Psoas muscle (tissue), 8 donors: Measurements from ENCODE around the gene ZNF839. TPM values are rescaled to one million over a fixed set of nuclear protein-coding genes. Genes with fewer than 3 reads are reported as not detected.
"Not testable (repeated sequence)": the region's sequence is repeated elsewhere in the genome, so short reads cannot be mapped to it uniquely, and the experiment has no call there.

Source experiments
- ATAC-seq, 4 donors: fragments of 200-7000 bp; cut with Tn5 transposase; one replicate each; pipeline ENCODE4 v1.9.1; 2020; ENCODE audit warnings: moderate library complexity in 3 of 4, mild to moderate bottlenecking in 2 of 4
- DNase-seq, 2 donors: peaks; one replicate each; pipeline ENCODE4 v3.0.0-alpha.2; 2020
- H3K27ac ChIP-seq: fragments of 200-600 bp; one replicate; pipeline ENCODE4 v1.8.0; 2022
- H3K27me3 ChIP-seq, 3 donors: fragments of 200-600 bp in 1 of 3; one replicate each; pipeline versions ENCODE4 v1.6.1 to v1.8.0; 2013 to 2022; ENCODE audit warnings: low read length in 2 of 3, mild to moderate bottlenecking in 2 of 3, moderate library complexity in 1 of 3; ENCODE audit not compliant: insufficient read depth in 3 of 3
- H3K36me3 ChIP-seq, 2 donors: fragments of 200-600 bp in 1 of 2; one replicate each; pipeline versions ENCODE4 v1.6.1 to v1.8.0; 2013 to 2022; ENCODE audit warnings: low read depth in 1 of 2, mild to moderate bottlenecking in 1 of 2, moderate library complexity in 1 of 2; ENCODE audit not compliant: insufficient read depth in 1 of 2
- H3K4me1 ChIP-seq: fragments of 200-600 bp; one replicate; pipeline ENCODE4 v1.8.0; 2022
- H3K4me3 ChIP-seq: fragments of 200-600 bp; one replicate; pipeline ENCODE4 v1.8.0; 2022; ENCODE audit warnings: mild to moderate bottlenecking
- H3K9me3 ChIP-seq: fragments of 200-600 bp; one replicate; pipeline ENCODE4 v1.8.0; 2022
- WGBS, 3 donors: extraction: QIAGEN DNeasy Blood & Tissue Kit; methylation state at CpG; one replicate each; pipeline versions ENCODE4 v1.1.6 to v1.1.7; 2013; 5-methylcytosine and 5-hydroxymethylcytosine counted together
- intact Hi-C, 2 donors: fragments of 100-400 bp; cut with DNase I; formaldehyde crosslinking; loops; one replicate each; pipeline versions ENCODE4 v1.11.0 to v1.14.2; 2022
- polyA plus RNA-seq, 3 donors: library from polyadenylated mRNA; stranded (reverse); fragments of 200-250 nt; gene quantifications; one replicate each; pipeline ENCODE4 v1.2.3, GENCODE V29; 2013
- total RNA-seq, 4 donors: library from RNA; stranded (reverse); fragmentation: NEBNext Ultra II Directional in 2 of 4; extraction: Animal tissue kit (Norgen Biotek cat#: 25700) in 2 of 4; gene quantifications; one replicate each; pipeline versions ENCODE4 v1.2.1 to v1.2.4, GENCODE V29; 2021 to 2023
- TF ChIP-seq, protein P1 (sequence below): fragments of 200-600 bp; IDR thresholded peaks from one replicate; pipeline ENCODE4 v1.8.0; 2022; ENCODE audit warnings: antibody characterized with exemption
- donor health status: healthy with polysubstance abuse.
- donor health status: DM: no; HTN: no; CAD: no; lungs with moderate emphysema.
- donor health status: Bipolar disorder and iron deficiency.
- donor health status: healthy.
- donor health status: DM: yes; HTN: yes; CAD: no.
- donor health status: DM: no; HTN: no; CAD: no.
- donor health status: DM: no; HTN: no; CAD: no.
- donor health status: DM: yes; HTN: yes; CAD: no.

Gene ZNF839
- total and polyA plus RNA-seq, 7 donors = 4.6 to 18.2 (median 10.0) TPM

DNA sequence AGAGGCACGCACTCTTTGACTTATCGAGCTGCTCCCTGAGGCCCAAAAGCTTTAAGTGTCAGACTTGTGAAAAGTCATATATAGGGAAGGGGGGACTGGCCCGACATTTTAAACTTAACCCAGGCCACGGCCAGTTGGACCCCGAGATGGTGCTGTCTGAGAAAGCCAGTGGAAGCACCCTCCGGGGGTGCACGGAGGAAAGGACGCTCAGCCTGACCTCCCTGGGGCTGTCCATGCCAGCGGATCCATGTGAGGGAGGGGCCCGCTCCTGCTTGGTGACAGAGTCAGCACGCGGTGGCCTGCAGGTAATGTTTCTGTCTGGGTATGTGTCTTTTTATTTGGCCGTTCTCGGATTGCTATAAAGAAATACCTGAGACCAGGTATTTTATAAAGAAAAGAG lies 7.0 kb downstream of the ZNF839 start:
- Histone ChIP-seq H3K36me3 (peaks cover 0 to 29% of the 10 kb centered on the region in 2 donors), H3K9me3 (no peaks in the 10 kb centered on the region), H3K4me1 (peaks cover 6% of the 10 kb centered on the region), H3K27ac (no peak overlapping the region), H3K27me3 (no peaks in the 10 kb centered on the region), H3K4me3 (no peak overlapping the region)
- intact Hi-C loops = no loop called here
- WGBS, 3 donors = 89 to 94% (median 92%) methylated on average over 14 of the region's 14 CpGs
- TF ChIP-seq, protein P1, sequence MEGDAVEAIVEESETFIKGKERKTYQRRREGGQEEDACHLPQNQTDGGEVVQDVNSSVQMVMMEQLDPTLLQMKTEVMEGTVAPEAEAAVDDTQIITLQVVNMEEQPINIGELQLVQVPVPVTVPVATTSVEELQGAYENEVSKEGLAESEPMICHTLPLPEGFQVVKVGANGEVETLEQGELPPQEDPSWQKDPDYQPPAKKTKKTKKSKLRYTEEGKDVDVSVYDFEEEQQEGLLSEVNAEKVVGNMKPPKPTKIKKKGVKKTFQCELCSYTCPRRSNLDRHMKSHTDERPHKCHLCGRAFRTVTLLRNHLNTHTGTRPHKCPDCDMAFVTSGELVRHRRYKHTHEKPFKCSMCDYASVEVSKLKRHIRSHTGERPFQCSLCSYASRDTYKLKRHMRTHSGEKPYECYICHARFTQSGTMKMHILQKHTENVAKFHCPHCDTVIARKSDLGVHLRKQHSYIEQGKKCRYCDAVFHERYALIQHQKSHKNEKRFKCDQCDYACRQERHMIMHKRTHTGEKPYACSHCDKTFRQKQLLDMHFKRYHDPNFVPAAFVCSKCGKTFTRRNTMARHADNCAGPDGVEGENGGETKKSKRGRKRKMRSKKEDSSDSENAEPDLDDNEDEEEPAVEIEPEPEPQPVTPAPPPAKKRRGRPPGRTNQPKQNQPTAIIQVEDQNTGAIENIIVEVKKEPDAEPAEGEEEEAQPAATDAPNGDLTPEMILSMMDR = no peak
- ATAC-seq = no peak
- no peak for DNase-seq

DNA sequence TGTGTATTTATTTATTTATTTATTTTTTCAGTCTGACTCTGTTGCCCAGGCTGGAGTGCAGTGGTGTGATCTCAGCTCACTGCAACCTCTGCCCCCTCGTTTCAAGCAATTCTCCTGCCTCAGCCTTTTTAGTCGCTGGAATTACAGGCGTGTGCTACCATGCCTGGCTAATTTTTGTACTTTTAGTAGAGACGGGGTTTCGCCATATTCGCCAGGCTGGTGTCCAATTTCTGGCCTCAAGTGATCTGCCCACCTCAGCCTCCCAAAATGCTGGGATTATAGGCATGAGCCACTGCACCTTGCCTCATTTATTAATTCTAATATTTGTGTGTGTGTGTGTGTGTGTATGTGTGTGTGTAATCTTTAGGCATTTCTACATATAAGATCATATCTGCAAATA lies 9.8 kb downstream of the ZNF839 start:
- H3K36me3 ChIP-seq = peaks cover 0 to 46% of the 10 kb centered on the region in 2 donors
- H3K4me3 ChIP-seq, H3K27ac ChIP-seq, ATAC-seq, H3K9me3 ChIP-seq, intact Hi-C loops, DNase-seq, H3K4me1 ChIP-seq, H3K27me3 ChIP-seq: not testable (repeated sequence)
- 82 to 91% (median 87%) methylated on average over 6 of the region's 6 CpGs for WGBS, 3 donors

DNA sequence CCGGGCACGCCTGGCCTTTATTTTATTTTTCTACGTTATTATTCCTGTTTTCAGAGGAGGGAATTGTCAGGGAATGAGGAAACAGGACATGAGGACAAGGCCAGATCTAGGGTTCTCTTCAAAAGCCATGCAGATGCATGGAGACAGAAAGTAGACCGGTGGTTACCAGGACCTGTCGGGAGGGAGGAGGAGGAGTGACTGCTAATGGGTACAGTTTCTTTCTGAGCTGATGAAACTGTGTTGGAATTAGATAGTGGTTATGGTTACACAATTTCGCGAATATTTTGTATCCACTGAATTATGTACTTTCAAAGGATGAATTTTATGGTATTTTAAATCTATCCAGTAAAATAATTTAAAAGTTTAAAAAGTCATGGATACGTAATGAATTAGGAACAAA lies 11.3 kb downstream of the ZNF839 start:
- TF ChIP-seq, protein P1 = no peak
- DNase-seq (no peak), ATAC-seq (no peak)
- 91 to 95% (median 92%) methylated on average over 8 of the region's 8 CpGs for WGBS, 3 donors
- no peaks in the 10 kb centered on the region for H3K4me1 ChIP-seq
- H3K4me3 ChIP-seq = no peak overlapping the region
- H3K36me3 ChIP-seq = peaks cover 0 to 55% of the 10 kb centered on the region in 2 donors
- no peaks in the 10 kb centered on the region for H3K9me3 ChIP-seq
- H3K27ac ChIP-seq = no peak overlapping the region
- intact Hi-C loops = no loop called here
- H3K27me3 ChIP-seq = no peaks in the 10 kb centered on the region

DNA sequence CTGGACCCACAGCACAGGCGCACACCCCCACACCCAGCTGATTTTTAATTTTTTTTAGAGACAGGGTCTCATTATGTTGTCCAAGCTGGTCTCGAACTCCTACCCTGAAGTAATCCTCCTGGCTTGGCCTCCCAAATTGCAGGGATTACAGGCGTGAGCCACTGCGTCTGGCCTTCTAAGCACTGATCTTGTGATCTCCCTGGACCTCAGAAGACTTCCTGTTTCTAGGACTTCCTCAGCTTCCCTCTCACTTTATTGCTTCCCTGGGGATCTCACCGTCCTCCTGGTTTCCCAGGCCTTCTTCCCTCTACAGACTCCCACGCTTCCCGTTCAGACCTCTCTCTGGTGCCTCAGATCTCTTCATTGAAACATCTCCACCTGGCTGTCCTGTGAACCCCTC lies 13.8 kb downstream of the ZNF839 start:
- peaks cover 0 to 71% of the 10 kb centered on the region in 2 donors for H3K36me3 ChIP-seq

DNA sequence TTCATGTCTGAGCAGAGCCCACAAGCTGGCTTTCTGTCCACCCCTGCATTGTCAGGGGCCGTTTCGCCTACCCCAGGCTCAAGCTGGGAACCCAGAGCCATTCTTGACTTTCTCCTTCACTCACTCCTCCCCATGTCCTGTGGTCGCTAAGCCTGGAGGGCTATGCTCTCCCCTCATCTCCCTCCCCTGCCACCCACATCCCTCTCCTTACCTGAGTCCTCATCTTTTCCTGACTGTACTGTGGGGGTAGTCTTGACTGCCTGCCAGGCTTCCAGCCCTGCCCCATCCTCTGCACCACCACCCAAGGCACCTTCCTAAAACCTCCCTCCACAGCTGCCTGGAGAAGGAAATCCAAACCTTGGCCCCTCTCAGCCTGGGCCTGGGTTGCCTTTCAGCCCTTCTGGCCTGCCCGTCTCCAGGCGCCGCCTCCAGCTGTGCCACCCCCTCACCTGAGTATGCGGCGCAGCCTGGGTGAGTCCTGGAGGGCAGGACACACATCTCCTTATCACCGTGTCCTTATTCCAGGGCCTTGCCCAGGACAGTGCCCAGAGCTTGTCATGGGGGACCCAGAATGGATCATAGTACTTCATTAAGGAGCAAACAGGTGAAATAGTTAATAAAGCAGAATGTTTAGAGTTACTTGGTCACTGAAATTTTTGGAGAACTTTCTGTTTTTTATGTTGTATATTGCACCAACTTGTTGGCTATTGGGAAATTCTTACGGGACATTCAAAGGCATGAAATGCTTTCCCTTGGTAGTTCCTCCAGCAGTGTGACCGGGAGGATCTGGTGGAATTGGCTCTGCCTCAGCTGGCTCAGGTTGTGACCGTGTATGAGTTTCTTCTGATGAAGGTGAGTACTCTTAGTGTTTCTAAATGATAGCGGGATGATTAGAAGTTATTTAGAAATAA lies 14.5 kb downstream of the ZNF839 start:
- TF ChIP-seq, protein P1 = no peak
- no peaks in the 10 kb centered on the region for H3K27me3 ChIP-seq
- intact Hi-C loops = no loop called here
- ATAC-seq (no peak), DNase-seq (no peak)
- peaks cover 0 to 78% of the 10 kb centered on the region in 2 donors for H3K36me3 ChIP-seq
- H3K4me1 ChIP-seq = no peaks in the 10 kb centered on the region
- no peak overlapping the region for H3K27ac ChIP-seq
- no peaks in the 10 kb centered on the region for H3K9me3 ChIP-seq
- WGBS, 3 donors = 87 to 93% (median 88%) methylated on average over 13 of the region's 13 CpGs
- no peak overlapping the region for H3K4me3 ChIP-seq

More for the DNA sequence above, 13.8 kb downstream of the ZNF839 start:
- intact Hi-C loops = no loop called here
- 72 to 76% (median 74%) methylated on average over 7 of the region's 7 CpGs for WGBS, 3 donors
- H3K27ac ChIP-seq = no peak overlapping the region
- no peaks in the 10 kb centered on the region for H3K9me3 ChIP-seq
- DNase-seq (no peak), ATAC-seq (no peak)
- H3K4me3 ChIP-seq = no peak overlapping the region
- no peaks in the 10 kb centered on the region for H3K4me1 ChIP-seq
- no peaks in the 10 kb centered on the region for H3K27me3 ChIP-seq
- TF ChIP-seq, protein P1 = no peak
